Spleen (tissue), 7 donors: ENCODE data around the gene MAST4.

ENCODE experiments used
- CTCF ChIP-seq, 11 experiments: fragments of 200-600 bp in 7 of 11; fragments of 450-650 bp in 4 of 11; sonication (generic) in 4 of 11; IDR thresholded peaks in 8 of 11; conservative IDR thresholded peaks in 3 of 11; 1 replicate in 7 of 11; 2 replicates in 4 of 11; pipeline versions ENCODE4 v1.4.0 to v1.8.0; 2016 to 2021; ENCODE audit warnings: antibody characterized with exemption in 11 of 11, inconsistent platforms in 4 of 11, mild to moderate bottlenecking in 1 of 11
- POLR2A ChIP-seq, 3 donors: fragments of 450-650 bp; IDR thresholded peaks; one replicate each; pipeline ENCODE4 v1.5.1; 2017; ENCODE audit warnings: antibody characterized with exemption in 3 of 3, mild to moderate bottlenecking in 1 of 3
- donor health status: DM: no; HTN: no; CAD: no; lungs with moderate emphysema.
- donor health status: DM: no; HTN: no; CAD: no.
- donor health status: DM: no; HTN: no; CAD: no.

GRCh38 chr5:66884564-66885243, 288.5 kb downstream of the MAST4 start:
- TF ChIP-seq CTCF (IDR thresholded peaks at IDR 0.05 in 8 of 11, conservative IDR thresholded peaks at IDR 0.05 in 3 of 11) (no peak), POLR2A (IDR thresholded peaks at IDR 0.05) (no peak)
